Measurements from ENCODE around the gene EGR4.
"Not testable (repeated sequence)": the region's sequence is repeated elsewhere in the genome, so short reads cannot be mapped to it uniquely, and the experiment has no call there.

The EGR4 gene

DNA sequence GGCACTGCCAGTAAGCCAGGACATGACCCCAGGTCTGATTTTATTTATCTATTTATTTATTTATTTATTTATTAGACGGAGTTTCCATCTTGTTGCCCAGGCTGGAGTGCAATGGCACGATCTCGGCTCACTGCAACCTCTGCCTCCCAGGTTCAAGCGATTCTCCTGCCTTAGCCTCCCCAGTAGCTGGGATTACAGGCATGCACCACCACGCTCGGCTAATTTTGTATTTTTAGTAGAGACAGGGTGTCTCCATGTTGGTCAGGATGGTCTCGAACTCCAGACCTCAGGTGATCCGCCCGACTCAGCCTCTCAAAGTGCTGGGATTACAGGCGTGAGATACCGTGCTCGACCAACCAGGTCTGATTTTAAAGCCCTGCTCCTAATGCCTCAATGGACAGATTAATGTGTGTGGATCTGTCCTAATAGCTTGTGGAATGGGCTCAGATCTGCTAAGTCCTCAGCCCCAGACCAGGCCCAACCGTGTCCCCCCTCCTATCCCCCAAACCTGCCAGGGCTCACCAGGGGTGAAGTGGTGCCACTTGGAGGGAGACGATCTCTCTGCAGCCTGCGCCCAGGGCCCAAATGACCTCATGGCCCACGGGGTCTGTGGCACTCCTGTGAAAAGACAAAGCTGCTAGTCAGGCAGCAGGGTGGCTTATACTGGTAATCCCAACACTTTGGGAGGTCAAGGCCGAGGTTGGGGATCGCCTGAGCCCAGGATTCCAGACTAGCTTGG is 30.5 kb downstream of the EGR4 start:
- not testable (repeated sequence) for DNase-seq

DNA sequence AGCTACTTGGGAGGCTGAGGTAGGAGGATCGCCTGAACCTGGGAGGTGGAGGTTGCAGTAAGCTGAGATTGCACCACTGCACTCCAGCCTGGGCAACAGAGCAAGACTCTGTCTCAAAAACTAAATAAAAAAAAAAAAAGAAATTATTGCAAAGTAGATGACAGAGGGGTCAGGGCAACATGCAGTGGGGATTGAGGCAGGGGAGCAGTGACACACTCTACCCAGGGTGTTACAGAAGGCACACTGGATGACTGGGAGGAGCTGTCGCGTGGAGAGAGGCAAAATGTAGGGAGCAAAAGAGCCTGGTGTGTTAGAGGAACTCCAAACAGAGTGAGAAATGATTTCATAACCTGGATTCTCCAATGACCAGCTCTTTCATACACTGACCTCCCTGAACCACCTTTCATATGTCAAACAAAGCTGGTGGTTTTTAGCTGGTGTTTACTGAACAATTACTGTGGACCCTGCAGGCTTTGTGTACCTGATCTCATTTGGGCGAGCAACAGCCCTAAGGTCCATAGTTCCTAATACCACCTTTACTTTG is 31.2 kb downstream of the EGR4 start:
- no peak for DNase-seq

DNA sequence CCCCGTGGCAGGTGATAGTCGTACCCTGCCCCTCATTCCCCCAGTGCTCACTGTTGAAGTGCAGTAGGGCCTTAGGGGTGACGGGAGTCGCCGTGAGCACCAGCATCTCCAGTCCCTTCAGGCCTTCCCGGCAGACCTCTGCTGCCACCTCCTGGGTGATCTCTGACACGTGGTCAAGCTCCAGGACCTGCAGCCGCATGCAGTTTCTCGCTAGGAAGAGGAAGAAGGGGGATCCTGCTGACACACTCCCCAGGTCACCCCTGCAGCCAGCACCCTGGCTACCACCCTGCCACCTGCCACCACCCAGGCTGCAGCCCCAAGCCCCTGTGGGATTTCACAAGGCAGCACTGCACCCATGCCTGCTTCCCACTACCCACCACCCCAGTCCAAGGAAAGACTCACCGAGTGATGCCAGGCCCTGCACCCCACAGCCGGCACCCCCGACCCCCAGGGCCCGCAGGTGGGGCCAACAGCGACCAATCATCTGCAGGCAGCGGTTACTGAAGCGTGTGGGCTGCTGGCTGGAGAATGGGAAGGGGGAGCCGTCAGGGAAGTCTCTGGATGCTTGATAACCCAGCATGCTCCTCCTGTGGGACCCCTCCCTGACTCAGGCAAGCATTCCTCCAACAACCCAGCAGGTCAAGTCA is 32.9 kb downstream of the EGR4 start:
- DNase-seq, result no peak

DNA sequence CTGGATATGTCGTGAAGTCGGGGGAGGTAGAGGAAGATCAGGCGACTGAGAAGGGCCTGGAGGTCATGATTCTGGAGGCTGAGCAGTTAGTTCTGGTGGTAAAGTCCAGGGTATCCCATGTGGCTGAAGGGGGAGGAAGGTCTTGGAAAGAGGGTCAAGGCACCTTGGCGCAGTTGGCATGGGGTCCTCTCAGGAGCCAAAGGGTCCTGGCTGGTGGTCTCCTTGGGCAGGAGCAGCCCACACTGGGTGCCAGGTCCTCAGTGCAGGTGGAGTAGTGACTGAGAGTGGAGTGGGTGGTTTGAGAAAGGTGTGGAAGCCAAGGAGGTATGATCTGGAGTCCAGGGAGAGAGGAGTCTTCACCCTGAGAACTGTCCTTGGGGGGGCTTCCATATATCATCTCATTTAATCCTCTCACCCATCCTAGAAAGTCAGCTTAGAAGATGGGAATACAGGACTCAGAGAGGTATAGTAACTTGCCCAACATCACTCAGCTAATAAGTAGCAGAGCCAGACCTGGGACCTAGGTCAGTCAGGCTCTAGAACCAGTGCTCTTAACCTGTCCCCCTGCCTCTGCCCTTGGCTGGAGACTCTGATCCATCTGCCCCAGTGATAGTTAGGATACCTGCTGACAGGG is 33.5 kb downstream of the EGR4 start:
- DNase-seq, result no peak

DNA sequence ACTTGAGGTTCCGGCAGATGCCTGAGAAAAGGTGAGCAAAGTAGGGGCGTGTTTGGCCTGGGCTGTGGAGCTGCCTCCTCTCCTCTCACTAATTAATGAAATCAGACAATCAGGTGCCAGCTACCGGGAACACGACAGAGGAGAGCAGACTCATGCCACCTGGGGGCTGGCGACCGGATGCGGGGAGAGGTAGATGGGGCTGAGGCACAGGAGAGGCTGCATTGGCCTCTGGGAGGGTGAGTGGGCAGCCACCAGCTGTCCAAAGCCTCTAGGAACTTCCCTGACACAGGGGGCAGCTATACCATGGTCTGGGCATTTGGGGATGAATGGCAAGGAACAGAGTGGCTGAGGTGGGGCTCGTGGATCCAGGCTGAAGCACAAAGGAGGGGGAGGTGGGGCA is 34.1 kb downstream of the EGR4 start:
- DNase-seq, result no peak

DNA sequence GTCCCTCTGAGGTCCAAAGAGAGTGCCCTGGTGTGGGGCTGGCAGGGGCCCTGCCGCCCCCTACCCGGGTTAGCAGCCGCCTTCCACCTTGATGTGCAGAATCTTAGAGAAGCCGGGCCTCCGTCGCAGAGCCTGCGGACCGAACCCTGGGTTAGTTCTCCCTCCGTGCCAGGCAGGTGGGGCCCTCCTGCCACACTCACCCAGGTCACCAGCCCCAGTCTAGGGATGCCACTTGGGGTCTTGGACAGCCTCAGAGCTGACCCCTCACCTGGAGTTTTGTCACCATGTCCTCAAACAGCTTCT is 34.5 kb downstream of the EGR4 start:
- no peak for DNase-seq

DNA sequence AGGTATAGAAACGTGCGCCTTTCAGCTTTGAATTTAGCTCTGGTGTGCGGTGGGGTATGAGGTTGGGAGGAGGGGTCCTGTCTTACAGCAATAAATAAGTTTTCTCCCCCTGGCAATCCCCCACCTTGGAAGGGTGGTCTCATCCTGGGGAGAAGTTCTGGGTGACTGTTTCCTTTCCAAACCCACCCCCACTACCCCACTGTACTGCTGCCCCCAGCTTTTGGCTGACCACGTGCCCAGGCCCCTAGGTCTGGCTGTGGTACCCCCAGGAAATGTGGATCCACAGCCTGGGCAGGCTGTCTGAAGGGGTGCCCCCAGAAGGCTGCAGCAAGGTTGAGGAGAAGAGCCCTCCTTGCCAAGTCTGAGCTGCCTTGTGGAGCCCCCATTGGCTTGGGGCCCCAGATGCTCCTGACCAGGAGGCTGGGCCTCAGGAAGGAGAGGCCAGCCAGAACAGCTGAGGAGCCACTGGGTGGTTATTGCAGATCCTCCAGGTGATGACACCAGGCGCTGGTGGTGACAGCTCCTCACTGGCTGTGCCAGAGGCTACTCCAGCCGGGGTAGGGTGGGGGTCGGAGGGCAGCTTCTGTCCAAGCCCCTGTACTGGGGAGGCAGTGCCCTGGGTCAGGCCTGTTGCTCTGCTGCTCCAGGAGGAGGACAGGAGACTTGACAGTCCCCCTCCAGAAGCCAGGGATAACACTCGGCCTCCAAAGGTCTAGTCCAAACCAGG is 35.0 kb downstream of the EGR4 start:
- DNase-seq, result no peak

DNA sequence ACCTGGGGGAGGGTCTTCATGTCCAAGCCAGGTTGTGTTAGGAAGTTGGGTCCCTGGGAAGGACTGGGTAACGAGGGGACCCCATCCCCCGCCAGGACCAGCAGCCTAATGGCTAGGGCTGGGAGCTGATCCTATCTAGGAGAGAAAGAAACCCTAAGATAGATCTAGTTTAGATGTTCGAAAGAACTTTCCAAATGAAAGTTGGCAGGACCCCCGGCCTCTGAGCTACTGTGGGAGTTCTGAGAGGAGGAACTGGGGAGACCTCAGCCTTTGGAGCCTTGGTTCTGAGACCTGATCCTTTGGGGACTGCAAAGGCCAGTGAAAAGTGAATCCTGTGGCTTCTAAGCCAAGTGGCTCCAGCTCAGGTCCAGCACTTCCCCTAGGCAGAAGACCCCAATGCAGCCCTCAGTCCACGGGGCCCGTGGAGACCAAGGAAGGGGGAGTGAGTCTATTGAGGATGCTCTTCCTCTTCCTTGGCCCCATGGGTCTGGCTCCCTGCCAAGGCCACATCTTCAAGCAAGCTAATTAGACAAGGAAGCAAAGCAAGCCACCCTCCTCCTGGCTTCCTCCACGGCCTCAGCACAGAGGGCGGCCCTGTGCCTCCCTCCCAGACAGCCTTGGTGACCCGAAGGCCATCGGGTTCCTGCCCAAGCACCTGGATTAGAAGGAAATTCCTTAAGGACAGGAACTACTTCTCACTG is 35.8 kb downstream of the EGR4 start:
- no peak for DNase-seq

DNA sequence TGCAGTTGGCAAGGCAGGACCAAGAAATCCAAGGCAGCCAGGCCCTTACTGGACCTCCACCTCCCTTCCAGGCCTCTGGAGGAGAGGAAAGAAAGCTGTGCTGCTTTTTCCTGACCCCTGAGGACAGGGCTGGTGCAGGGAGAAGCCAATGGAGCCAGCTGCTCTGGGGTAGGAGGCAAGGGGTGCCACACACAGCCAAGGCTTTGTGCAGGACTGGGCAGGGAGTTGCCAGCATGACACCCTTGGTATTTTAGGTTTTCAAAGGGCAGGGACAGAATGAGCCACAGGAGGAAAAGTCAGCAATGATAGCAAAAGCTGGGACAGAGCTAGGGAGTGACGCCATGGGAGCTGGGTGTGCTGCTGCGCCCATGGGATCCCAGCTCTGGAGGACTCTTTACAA is 36.3 kb downstream of the EGR4 start:
- no peak for DNase-seq

DNA sequence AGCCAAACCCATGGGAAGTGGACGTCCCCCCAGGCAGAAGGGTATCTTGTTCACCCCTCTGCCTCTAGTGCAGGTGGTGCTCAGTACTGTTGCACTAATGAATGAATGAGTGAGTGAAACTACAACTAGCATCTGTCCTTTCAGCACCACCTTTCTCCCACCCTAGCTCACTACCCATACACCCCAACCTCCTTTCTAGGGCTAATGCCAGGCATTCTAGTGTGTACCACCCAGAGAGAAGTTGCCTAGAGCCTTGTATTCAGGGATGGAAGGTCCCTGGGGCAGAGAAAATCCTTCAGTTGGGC is 36.8 kb downstream of the EGR4 start:
- DNase-seq, result no peak

DNA sequence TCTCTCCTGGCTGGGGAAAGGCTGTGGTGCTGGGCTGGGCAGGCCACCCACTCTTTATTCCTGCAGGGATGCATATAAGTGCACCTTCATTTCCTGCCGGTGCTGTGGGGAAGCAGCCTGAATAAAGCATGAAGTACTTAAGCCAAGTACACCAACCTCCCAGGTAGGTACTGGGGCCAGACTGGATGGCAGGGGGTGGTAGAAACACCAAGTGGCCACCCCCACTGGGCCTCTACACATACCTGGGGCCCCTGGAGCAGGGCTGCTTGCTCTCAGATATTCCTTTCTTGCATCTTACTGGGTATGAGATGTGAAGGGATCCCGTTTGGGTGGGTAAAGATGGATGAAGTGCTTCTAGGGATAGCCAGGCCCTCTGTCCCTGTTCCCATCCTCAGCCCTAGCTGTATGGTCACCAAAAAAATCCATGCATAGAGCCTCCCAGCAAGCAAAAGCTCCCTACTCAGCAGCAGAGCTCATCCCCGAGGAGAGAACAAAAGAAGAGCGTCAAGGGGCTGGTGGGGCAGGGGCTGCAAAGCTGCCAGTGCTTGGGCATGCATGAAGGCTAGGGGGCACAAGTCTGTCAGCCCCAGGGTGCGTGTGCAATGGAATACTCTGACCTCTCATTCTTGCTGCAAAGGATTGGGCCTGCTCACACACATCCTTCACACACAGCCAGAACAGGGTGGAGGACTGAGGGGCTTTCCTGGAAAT is 37.3 kb downstream of the EGR4 start:
- DNase-seq, result no peak

DNA sequence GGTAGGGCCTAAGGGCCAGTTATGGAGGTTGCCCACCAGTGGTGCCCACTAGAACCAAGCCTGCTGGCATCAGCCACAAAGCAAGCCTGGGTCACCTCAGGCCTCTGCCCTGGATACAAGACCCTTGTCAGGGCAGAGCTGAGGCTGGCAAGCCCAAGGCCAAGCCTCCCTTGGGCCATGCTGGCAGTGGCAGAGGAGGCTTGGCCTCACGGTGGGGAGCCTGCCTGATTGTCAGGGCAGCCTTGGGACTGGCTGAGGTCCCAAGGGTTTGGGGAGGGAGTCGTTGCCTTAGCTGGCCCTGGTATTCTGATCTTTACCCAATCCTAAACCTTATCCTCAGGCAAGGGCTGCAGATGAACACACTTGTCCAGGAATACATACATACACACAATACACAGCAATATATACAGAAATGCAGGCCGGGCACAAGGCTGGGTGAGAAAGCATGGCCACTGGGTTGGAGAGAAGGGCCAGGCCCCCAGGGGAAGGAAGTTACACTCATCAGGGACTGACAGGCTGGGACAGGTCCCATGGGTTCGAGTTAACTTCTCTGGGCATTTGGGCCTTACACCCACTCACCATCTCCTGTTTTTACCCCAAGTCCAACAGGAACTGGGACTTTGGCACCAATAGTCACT is 38.2 kb downstream of the EGR4 start:
- no peak for DNase-seq

DNA sequence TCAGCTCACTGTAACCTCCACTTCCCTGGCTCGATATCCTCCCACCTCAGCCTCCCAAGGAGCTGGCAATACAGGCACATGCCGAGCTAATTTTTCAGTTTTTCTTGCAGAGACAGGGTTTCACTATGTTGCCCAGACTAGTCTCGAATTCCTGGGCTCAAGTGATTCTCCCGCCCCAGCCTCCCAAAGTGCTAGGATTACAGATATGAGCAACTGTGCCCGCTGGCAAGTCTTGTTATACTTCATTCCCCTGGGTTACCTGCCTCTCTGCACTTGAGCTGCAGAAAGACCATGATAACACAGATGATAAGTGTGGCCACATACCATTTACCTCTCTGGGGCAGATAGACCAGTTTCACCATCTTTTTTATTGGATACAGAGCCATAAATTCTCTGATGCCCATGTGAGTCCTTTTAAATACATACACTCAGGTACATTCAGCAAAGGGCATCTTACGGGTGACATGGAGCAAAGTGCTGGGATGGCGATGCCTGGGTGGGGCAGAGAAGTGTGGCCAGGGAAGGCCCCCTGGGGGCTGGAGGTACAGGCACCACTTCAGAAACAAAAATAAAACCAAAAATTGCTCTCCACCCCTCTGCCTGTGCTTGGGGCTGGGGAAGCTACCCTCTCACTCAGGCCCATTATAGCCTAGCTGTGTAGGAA is 38.9 kb downstream of the EGR4 start:
- DNase-seq, result no peak

DNA sequence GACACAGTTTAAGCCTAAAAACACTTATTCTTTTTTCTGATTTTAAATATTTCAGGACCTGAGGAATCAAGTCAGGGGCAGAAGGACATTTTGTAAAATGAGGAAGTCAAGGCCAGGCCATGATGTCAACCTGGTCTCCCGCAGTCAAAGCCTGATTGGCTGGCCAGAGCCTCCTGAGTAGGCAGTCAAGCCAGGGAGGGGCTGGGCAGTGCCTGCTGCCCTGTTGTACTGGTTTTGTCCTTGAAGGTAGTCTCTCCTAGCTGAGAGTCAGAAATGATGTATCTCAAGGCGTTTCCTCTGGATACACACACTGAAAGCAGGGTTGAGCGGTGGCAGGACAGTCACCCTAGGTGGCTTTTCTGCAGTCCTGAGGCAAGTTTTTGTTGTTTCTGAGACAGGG is 39.4 kb downstream of the EGR4 start:
- no peak for DNase-seq

DNA sequence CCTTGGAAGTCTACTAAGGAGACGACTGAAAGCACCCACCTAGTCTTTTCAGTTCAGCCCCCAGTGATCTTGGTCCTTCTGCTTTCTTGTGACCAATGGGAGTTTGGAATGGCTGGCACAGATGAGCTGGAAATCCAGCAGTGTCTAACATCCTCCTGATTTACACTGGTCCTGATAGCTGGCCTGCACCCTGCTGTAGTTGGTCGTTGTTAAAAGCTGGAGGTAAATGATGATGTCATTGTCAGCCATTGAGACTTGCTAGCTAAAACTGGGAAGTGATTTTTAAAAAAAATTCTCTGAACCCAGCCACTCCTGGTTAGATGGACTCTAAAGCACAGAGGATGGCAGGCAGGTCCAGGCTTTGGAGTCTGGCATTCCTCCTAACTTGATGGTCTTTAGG is 39.9 kb downstream of the EGR4 start:
- DNase-seq, result no peak

DNA sequence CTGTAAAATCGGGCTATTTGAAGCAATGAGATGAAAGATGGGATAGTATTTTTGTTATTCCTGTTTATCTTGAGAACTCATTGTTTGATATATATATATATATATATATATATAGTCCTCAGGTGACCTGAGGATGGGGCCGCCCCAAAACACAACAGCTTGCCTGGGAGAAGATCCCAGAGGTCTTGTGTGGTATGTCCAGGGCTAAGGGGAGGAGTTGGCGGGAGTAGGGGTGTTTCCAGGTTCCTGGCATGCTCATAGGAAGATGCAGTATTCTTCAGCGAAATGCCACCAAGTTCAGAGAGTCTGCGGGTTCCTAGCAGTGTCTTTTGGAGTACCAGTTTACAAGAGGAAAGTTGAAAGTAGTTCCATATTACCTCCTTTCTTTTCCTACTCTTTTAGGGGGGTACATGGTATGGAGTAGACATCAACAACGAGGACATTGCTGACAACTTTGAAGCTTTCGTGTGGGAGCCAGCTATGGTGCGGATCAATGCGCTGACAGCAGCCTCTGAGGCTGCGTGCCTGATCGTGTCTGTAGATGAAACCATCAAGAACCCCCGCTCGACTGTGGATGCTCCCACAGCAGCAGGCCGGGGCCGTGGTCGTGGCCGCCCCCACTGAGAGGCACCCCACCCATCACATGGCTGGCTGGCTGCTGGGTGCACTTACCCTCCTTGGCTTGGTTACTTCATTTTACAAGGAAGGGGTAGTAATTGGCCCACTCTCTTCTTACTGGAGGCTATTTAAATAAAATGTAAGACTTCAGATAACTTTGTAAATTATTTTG is 40.9 kb downstream of the EGR4 start:
- DNase-seq, result no peak

DNA sequence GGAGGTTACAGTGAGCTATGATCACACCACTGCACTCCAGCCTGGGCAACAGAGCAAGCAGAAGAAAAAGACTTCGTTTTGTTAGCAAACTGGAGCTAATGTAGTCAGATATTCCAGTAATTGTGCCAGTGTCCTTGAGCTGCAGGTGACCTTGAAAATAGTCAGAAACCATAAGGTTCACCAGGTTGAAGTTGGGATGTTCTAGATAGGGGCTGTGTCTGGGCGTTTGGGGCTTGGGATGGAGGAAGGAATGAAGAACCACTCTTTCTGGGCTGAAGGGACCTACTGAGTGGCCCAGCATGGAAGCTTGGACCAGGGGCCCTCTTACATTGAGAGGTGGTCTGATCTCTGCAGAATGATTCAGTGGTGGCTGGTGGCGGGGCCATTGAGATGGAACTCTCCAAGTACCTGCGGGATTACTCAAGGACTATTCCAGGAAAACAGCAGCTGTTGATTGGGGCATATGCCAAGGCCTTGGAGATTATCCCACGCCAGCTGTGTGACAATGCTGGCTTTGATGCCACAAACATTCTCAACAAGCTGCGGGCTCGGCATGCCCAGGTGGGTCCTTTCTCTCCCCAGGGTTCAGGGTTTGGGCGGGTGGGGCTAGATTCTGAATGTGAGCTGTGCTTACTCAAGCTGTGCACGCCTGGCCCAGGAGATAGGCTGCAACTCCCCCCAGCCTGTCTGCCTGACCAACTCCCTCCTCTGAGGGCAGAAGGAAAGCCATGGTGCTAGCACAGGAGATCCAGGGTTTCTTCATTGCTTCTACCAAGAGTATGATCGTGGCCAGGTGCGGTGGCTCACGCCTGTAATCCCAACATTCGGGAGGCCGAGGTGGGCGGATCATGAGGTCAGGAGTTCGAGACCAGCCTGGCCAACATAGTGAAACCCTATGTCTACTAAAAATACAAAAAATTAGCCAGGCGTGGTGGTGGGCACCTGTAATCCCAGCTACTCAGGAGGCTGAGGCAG is 42.2 kb downstream of the EGR4 start:
- no peak for DNase-seq

DNA sequence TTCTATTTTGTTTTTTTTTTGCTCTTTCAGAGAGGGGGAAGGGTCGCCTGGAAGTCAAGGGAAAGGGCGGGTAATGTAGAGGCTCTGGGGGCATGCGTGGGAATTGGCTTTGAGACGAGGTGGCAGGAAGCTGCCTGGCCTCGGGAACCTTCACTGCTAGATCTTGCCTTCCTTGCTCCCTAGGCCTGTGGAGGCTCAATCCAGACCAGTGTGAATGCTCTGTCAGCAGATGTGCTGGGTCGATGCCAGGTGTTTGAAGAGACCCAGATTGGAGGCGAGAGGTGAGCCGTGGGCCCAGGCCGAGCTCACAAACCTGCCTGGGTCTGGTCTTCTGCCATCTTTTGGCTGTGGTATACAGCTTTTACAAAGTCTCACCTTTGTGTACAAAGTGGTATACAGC is 43.7 kb downstream of the EGR4 start:
- DNase-seq, result no peak

DNA sequence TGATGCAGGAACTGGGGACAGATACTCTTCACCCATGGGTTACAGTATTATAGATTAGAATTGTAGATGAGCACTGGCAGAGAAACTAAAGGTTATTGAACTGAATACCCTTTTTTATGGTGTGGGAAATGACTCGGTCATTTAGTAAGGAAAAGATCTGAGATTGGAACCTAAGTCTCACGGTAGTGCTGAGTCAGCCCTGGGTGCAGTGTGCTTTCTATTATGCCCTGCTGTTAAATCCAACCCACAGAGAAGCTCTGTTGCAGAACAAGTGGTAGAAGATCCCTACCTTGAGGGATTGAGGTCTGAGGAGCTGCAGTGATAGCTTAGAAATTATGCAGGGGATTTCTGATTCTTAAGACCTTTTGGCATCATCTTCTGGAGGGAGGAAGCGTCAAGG is 46.5 kb downstream of the EGR4 start:
- no peak for DNase-seq
